ENCODE measurements around the gene SLC35A3. TPM values are rescaled to one million over a fixed set of nuclear protein-coding genes. Genes with fewer than 3 reads are reported as not detected.

Gene SLC35A3
- total and polyA plus RNA-seq, 3 donors from 2014 or later: 6.6 to 17.6 (median 17.1) TPM

DNA sequence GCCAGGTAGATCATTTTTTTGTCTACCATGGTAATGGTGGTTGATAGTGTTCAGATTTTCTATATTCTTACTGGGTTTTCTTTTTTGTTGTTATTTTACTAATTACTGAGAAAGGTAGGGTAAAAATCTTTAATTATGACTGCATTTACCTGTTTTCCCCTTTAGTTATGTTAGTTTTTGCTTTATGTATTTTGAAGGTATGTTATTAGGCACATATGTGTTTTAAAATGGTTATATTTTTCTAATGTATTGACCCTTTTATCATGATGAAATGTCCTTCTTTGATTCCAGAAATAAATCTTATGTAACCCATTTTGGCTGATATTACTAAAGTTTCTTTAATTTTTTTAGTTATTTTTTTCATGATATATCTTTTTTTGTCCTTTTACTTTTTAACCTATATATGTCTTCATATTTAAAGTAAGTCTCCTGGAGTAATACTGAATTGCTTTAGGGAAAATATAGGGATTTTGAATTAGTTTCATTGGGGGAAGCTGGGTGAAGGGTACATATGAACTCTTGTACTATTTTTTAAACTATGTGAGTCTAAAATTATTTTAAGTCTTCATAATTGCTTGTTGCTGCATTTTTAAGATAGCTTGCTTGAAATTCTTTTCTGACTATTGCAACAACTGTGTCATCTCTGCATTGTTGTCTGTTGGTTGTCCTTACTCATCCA is 22.4 kb downstream of the SLC35A3 start:
- no peak for DNase-seq
- no peaks in the 10 kb centered on the region for H3K4me1 ChIP-seq
- H3K27ac ChIP-seq: no peak overlapping the region
- no peaks in the 10 kb centered on the region for H3K27me3 ChIP-seq
- no peaks in the 10 kb centered on the region for H3K36me3 ChIP-seq (ENCODE audit: low read depth, missing control alignments)
- H3K9me3 ChIP-seq: no peaks in the 10 kb centered on the region
- no peak for TF ChIP-seq POLR2A (IDR thresholded peaks at IDR 0.05)
- TF ChIP-seq, protein P1, sequence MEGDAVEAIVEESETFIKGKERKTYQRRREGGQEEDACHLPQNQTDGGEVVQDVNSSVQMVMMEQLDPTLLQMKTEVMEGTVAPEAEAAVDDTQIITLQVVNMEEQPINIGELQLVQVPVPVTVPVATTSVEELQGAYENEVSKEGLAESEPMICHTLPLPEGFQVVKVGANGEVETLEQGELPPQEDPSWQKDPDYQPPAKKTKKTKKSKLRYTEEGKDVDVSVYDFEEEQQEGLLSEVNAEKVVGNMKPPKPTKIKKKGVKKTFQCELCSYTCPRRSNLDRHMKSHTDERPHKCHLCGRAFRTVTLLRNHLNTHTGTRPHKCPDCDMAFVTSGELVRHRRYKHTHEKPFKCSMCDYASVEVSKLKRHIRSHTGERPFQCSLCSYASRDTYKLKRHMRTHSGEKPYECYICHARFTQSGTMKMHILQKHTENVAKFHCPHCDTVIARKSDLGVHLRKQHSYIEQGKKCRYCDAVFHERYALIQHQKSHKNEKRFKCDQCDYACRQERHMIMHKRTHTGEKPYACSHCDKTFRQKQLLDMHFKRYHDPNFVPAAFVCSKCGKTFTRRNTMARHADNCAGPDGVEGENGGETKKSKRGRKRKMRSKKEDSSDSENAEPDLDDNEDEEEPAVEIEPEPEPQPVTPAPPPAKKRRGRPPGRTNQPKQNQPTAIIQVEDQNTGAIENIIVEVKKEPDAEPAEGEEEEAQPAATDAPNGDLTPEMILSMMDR (IDR thresholded peaks at IDR 0.05): no peak
- no peak overlapping the region for H3K4me3 ChIP-seq
- intact Hi-C loops (cut with DNase I; ENCODE audit: low total_unique reads): no loop called here

DNA sequence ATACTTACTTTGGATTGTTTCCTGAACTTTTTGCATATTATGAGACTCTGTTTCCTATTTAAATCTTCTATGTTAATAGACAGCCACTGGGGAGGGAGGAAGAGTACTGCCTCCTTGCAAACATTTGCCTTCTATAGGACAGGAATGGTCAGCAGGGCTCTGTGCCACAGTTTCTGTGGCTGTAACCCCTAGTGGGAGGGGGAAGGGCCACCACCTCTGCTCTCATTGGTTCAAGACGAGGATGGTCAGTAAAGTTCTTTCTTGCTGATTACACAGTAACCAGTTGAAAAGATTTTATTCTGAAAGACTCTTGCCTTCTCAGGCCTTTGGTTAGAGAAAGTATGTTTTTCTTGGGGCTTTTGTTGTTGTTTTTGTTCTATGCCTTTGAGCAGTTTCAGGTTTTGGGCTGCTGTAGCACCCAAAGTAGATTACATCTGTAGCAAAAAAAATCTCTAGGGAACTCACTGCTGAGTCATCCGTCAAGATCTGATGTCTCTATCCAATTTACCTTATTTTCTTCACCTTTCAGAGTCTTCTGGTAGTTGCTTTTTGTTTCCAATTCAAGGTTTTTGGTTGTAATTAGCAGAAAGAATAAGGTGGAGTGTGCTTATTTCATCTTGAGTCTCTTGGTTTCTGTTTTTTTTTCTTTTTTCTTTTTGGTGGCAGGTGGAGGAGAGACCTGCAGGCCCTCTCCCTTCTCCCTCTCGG is 23.1 kb downstream of the SLC35A3 start:
- intact Hi-C loops (cut with DNase I; ENCODE audit: low total_unique reads): no loop called here
- H3K27ac ChIP-seq: no peak overlapping the region
- WGBS, 2 donors: 88 to 94% methylated on average over 3 of the region's 3 CpGs
- H3K36me3 ChIP-seq (ENCODE audit: low read depth, missing control alignments): no peaks in the 10 kb centered on the region
- H3K4me3 ChIP-seq: no peak overlapping the region
- no peak for DNase-seq
- no peaks in the 10 kb centered on the region for H3K27me3 ChIP-seq
- H3K9me3 ChIP-seq: no peaks in the 10 kb centered on the region
- H3K4me1 ChIP-seq: no peaks in the 10 kb centered on the region
- no peak for TF ChIP-seq POLR2A (IDR thresholded peaks at IDR 0.05)

DNA sequence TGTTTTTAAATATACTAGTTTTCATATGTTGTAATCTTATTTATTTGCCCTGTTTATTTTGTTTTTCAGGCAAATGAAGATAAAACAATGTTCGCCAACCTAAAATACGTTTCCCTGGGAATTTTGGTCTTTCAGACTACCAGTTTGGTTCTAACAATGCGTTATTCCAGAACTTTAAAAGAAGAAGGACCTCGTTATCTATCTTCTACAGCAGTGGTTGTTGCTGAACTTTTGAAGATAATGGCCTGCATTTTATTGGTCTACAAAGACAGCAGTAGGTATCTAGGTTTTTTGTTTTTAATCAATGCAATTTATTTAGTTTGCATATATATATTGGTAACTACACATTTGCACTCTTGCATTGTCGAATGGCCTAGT is 23.7 kb downstream of the SLC35A3 start:
- intact Hi-C loops (cut with DNase I; ENCODE audit: low total_unique reads): no loop called here
- Histone ChIP-seq H3K9me3 (no peaks in the 10 kb centered on the region), H3K4me3 (no peak overlapping the region), H3K27ac (no peak overlapping the region), H3K27me3 (no peaks in the 10 kb centered on the region), H3K4me1 (no peaks in the 10 kb centered on the region), H3K36me3 (ENCODE audit: low read depth, missing control alignments) (no peaks in the 10 kb centered on the region)
- TF ChIP-seq, protein P1 (IDR thresholded peaks at IDR 0.05): no peak
- no peak for TF ChIP-seq POLR2A (IDR thresholded peaks at IDR 0.05)
- 96% methylated on average over 5 of the region's 5 CpGs for WGBS, 2 donors
- no peak for DNase-seq

DNA sequence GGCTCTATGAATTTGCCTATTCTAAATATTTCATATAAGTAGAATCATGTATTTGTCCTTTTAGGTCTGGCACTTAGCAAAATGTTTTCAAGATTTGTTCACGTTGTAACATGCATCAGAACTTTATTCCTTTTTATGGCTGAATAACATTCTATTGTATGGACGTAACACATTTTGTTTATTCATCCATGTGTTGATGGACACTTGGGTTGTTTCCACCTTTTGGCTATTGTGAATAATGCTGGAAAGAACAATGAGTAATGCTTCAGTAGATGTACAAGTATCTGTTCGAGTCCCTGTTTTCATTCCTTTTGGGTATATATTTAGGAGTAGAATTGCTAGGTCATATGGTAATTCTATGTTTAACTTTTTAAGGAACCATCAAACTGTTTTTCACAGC is 24.7 kb downstream of the SLC35A3 start:
- H3K9me3 ChIP-seq: no peaks in the 10 kb centered on the region
- no peak for DNase-seq
- no peak for TF ChIP-seq POLR2A (IDR thresholded peaks at IDR 0.05)
- TF ChIP-seq, protein P1 (IDR thresholded peaks at IDR 0.05): no peak
- no peaks in the 10 kb centered on the region for H3K4me1 ChIP-seq
- H3K4me3 ChIP-seq: no peak overlapping the region
- 94 to 96% methylated on average over 3 of the region's 3 CpGs for WGBS, 2 donors
- intact Hi-C loops (cut with DNase I; ENCODE audit: low total_unique reads): no loop called here
- no peaks in the 10 kb centered on the region for H3K36me3 ChIP-seq (ENCODE audit: low read depth, missing control alignments)
- no peaks in the 10 kb centered on the region for H3K27me3 ChIP-seq
- H3K27ac ChIP-seq: no peak overlapping the region

DNA sequence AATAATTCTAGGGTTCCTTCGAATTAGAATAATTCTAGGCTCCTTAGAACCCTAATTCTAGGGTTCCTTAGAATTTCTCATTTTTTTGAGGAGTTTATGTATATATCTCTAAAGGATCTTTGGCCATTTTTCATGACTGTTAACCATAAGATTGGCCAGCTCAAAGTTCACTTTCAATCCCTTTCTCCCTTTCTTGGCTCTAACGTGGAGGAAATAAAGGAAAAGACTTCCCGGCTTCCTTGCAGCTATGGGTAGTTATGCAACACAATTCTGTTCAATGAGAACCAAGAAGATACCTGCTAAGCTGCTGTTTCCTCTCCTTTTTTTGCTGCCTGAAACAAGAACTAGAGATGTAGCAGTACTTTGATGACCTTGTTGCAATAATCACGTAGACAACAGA is 27.2 kb downstream of the SLC35A3 start:
- Histone ChIP-seq H3K9me3 (no peaks in the 10 kb centered on the region), H3K4me3 (no peak overlapping the region), H3K27ac (no peak overlapping the region), H3K36me3 (ENCODE audit: low read depth, missing control alignments) (no peaks in the 10 kb centered on the region), H3K4me1 (no peaks in the 10 kb centered on the region), H3K27me3 (no peaks in the 10 kb centered on the region)
- DNase-seq: no peak
- WGBS, 2 donors: 87 to 94% methylated on average over 4 of the region's 4 CpGs
- no peak for TF ChIP-seq POLR2A (IDR thresholded peaks at IDR 0.05)
- intact Hi-C loops (cut with DNase I; ENCODE audit: low total_unique reads): no loop called here

Data from testis (tissue), 3 donors.